ENCODE results near the gene STAG1. TPM values are rescaled to one million over a fixed set of nuclear protein-coding genes. Genes with fewer than 3 reads are reported as not detected.
"Not testable (repeated sequence)": the region's sequence is repeated elsewhere in the genome, so short reads cannot be mapped to it uniquely, and the experiment has no call there.

Gene STAG1
- 43.7 TPM for total RNA-seq (2021; ENCODE audit: unreplicated experiment)
- 11.7 TPM for polyA plus RNA-seq (2012; ENCODE audit: insufficient read length)
- percentile 91 among the genes with signal in this experiment for Bru-seq, nascent RNA
- BruChase-seq, experiment 1, labeled RNA remaining after a 2-hour chase, result percentile 81 among the genes with signal in this experiment
- percentile 84 among the genes with signal in this experiment for BruChase-seq, experiment 2, labeled RNA remaining after a 6-hour chase
- long read RNA-seq, full-length matches to known transcripts, result 42 of 97 reads
- long read RNA-seq, partial matches to known transcripts, result 13 of 97 reads
- long read RNA-seq, other reads (novel, unspliced or antisense), result 42 of 97 reads

- H3K4me3 ChIP-seq (ENCODE audit: low read depth in 2 of 2, low read length in 2 of 2), result peak within 1 kb of the TSS; percentile 65 to 89
- intact Hi-C loops (cut with micrococcal nuclease; ENCODE audit: unreplicated experiment) (loop anchor here (5.0 kb wide), 2 partner anchors 110 to 360 kb away; partner anchors contain the start of gene NCK1), in situ Hi-C loops (cut with HindIII; ENCODE audit: low pct_unique_long_range_greater_than_20kb, low sequenced_read_pairs) (no loop called here)
- CTCF ChIA-PET, result interaction anchor here (0.6 to 2.4 kb wide), 17 partner anchors 10 to 1219 kb away, joined by 3 to 53 read pairs (median 4); no protein-coding TSS in a partner anchor
- no peaks in the 10 kb centered on the region; the same call in 1 of the 2 replicates for H3K36me3 ChIP-seq (ENCODE audit: control insufficient read depth, insufficient read depth, low read length)
- peak within 1 kb of the TSS; percentile 100 for H3K27ac ChIP-seq (ENCODE audit: low read length)
- H3K27me3 ChIP-seq (ENCODE audit: control insufficient read depth, insufficient read depth, low read length), result no peaks in the 10 kb centered on the region
- BruUV-seq (replicated peaks), result no TSS peak
- no peaks in the 10 kb centered on the region for H3K9me3 ChIP-seq (ENCODE audit: control insufficient read depth, insufficient read depth, low read depth, low read length)
- H3K4me1 ChIP-seq (ENCODE audit: control insufficient read depth, insufficient read depth, low read length), result peaks cover 31% of the 10 kb centered on the region
- no peak for DNase-seq (ENCODE audit: low read depth, low spot score)
- POLR2A ChIA-PET, result interaction anchor here (0.6 to 1.1 kb wide), 8 partner anchors 12 to 556 kb away, joined by 3 to 6 read pairs (median 4); partner anchors contain the start of genes MSL2 and NCK1
- ATAC-seq, result no peak
- TF ChIP-seq SIN3A (IDR thresholded peaks at IDR 0.05; ENCODE audit: borderline replicate concordance, insufficient read depth, low read depth, low read length) (0 out of 2 replicates have a peak, but pooled peaks have one; percentile 51), TCF7L2 (IDR thresholded peaks at IDR 0.05; ENCODE audit: low read depth, low read length) (no peak), POLR2AphosphoS5 (IDR thresholded peaks at IDR 0.05; ENCODE audit: low read depth, low read length) (no peak)
- TF ChIP-seq, protein P1, sequence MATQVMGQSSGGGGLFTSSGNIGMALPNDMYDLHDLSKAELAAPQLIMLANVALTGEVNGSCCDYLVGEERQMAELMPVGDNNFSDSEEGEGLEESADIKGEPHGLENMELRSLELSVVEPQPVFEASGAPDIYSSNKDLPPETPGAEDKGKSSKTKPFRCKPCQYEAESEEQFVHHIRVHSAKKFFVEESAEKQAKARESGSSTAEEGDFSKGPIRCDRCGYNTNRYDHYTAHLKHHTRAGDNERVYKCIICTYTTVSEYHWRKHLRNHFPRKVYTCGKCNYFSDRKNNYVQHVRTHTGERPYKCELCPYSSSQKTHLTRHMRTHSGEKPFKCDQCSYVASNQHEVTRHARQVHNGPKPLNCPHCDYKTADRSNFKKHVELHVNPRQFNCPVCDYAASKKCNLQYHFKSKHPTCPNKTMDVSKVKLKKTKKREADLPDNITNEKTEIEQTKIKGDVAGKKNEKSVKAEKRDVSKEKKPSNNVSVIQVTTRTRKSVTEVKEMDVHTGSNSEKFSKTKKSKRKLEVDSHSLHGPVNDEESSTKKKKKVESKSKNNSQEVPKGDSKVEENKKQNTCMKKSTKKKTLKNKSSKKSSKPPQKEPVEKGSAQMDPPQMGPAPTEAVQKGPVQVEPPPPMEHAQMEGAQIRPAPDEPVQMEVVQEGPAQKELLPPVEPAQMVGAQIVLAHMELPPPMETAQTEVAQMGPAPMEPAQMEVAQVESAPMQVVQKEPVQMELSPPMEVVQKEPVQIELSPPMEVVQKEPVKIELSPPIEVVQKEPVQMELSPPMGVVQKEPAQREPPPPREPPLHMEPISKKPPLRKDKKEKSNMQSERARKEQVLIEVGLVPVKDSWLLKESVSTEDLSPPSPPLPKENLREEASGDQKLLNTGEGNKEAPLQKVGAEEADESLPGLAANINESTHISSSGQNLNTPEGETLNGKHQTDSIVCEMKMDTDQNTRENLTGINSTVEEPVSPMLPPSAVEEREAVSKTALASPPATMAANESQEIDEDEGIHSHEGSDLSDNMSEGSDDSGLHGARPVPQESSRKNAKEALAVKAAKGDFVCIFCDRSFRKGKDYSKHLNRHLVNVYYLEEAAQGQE (IDR thresholded peaks at IDR 0.05; ENCODE audit: insufficient read depth in 1 of 2, low read depth in 2 of 2, low read length in 1 of 2), result no peak
- TF ChIP-seq, protein P2, sequence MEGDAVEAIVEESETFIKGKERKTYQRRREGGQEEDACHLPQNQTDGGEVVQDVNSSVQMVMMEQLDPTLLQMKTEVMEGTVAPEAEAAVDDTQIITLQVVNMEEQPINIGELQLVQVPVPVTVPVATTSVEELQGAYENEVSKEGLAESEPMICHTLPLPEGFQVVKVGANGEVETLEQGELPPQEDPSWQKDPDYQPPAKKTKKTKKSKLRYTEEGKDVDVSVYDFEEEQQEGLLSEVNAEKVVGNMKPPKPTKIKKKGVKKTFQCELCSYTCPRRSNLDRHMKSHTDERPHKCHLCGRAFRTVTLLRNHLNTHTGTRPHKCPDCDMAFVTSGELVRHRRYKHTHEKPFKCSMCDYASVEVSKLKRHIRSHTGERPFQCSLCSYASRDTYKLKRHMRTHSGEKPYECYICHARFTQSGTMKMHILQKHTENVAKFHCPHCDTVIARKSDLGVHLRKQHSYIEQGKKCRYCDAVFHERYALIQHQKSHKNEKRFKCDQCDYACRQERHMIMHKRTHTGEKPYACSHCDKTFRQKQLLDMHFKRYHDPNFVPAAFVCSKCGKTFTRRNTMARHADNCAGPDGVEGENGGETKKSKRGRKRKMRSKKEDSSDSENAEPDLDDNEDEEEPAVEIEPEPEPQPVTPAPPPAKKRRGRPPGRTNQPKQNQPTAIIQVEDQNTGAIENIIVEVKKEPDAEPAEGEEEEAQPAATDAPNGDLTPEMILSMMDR (IDR thresholded peaks at IDR 0.05), result peak; percentile 99
Measured at GRCh38 chr3:136752172-136752421, at the start of gene STAG1. Gene STAG1, minus strand, starts transcription at chr3:136752378. Its CDS starts 121,480 bp downstream, at chr3:136630898.

DNA sequence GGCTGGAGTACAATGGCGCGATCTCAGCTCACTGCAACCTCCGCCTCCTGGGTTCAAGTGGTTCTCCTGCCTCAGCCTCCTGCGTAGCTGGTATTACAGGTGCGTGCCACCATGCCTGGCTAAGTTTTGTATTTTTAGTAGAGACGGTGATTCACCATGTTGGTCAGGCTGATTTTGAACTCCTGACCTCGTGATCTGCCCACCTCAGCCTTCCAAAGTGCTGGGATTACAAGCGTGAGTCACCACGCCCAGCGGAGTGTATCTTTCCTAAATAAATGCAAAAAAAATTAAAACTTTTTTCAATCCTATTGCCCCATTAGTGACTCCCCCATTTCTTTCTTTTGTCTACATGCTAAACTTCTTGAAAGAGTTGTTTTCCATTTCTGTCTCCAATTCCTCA is 49.0 kb upstream of the STAG1 start:
- H3K9me3 ChIP-seq (ENCODE audit: control insufficient read depth, insufficient read depth, low read depth, low read length); intact Hi-C loops (cut with micrococcal nuclease; ENCODE audit: unreplicated experiment); ATAC-seq; H3K4me1 ChIP-seq (ENCODE audit: control insufficient read depth, insufficient read depth, low read length); H3K27me3 ChIP-seq (ENCODE audit: control insufficient read depth, insufficient read depth, low read length); H3K36me3 ChIP-seq (ENCODE audit: control insufficient read depth, insufficient read depth, low read length); H3K4me3 ChIP-seq (ENCODE audit: low read depth in 2 of 2, low read length in 2 of 2); H3K27ac ChIP-seq (ENCODE audit: low read length); DNase-seq (ENCODE audit: low read depth, low spot score); POLR2A ChIA-PET; in situ Hi-C loops (cut with HindIII; ENCODE audit: low pct_unique_long_range_greater_than_20kb, low sequenced_read_pairs); BruUV-seq (replicated peaks): not testable (repeated sequence)
- CTCF ChIA-PET, result interaction anchor here (0.7 kb wide), 1 partner anchor 706 kb away, joined by 5 read pairs; no protein-coding TSS in a partner anchor

Data from Panc1 (cell line).